HG03095 (cell line): Measurements from ENCODE around the gene IGF2.

Source experiments
- ATAC-seq: cut with Tn5 transposase; IDR thresholded peaks from one replicate; pipeline ENCODE4 v1.9.1; 2021; ENCODE audit warnings: moderate library complexity; ENCODE audit not compliant: unreplicated experiment

The IGF2 gene

DNA sequence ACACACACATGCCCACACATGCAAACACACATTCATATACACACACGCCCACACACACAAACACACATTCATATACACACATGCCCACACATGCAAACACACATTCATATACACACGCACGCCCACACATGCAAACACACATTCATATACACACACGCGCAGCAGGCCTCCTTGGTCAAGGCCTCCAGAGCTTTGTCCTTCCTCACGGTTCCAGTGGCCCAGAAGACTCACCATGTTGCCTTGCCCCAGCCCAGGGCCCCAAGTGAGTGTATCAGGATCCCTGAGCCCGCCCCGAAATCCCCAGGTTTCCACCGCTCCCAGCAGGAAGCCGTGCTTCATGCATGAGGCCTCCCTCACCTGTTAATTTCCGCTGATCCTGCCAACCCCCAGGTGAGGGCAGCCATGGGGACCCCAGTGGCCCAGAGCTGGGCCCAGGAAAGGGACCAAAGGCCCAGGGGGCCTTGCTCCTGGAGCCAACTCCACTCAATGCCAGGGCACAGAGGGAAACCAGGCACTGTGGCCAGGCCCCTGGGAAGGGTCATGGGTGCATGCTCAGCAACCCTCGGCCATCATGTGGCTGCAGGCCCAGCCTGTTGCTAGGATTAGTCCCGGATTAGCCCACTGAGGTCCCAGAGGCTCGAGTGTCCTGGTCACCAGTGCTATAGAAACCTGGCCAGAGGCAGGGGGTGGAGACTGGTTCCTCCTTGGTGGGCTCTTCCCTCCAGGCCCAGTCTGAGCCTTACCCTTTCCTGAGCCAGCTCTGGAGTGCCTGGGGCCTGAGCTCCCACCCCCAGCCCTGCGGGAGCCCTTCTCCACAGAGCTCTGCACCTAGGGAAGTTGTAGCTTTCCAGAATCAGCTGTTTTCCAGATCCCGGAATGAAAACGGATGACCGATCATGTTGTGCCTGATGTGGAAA lies 34.4 kb downstream of the IGF2 start:
- ATAC-seq, result no peak

- no peak for ATAC-seq
Measured at GRCh38 chr11:2103668-2104523, 35.3 kb downstream of the IGF2 start.

DNA sequence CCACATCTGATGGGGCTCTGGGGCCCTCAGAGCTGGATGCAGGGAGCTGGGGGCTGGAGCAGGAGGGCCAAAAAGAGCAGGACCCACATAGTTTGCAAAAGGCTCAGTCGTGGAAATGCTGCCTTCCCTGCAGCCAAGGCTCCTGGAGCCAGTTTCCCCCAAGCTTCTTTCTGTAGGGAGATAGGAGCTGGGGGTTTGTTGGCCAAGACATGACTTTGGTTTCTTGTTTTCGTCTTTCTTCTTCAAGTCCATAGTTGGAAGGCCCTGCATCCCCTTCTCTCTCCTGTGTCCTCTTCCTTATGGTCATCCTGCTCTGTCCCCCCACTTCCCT lies 36.3 kb downstream of the IGF2 start:
- no peak for ATAC-seq

DNA sequence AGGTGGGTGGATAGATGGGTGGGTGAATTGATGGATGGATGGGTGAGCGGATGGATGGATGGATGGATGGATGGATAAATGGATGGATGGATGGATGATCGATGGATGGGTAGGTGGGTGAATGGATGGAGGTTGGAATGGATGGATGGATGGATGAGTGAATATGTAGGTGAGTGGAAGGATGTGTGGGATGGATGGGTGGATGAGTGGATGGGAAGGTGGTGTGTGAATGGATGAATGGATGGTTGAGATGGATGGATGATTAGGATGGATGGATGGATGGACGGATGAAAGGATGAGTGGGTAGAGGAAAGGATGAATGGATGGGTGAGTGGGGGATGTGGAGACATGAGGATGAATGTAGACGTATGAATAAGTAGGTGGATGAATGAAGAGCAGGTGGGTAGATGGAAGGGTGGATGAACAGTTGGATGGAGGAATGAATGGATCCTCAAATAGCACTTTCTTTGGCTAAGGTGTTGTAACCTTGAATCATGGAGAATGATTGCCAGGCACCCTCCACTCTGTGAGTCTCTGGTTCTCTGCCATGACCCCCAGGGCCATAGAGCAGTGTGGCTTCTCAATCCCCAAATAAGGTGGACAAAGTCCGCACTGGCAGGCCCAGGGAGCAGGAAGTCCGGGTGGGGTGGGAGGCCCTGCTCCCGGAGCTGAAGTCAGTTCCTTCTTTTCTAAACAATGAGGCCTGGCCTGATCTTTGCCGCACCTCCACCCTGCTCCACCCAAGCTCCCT lies 36.9 kb downstream of the IGF2 start:
- no peak for ATAC-seq

GRCh38 chr11:2101171-2101675 lies 38.0 kb downstream of the IGF2 start:
- ATAC-seq, result no peak

GRCh38 chr11:2100361-2101170 lies 38.6 kb downstream of the IGF2 start:
- no peak for ATAC-seq

DNA sequence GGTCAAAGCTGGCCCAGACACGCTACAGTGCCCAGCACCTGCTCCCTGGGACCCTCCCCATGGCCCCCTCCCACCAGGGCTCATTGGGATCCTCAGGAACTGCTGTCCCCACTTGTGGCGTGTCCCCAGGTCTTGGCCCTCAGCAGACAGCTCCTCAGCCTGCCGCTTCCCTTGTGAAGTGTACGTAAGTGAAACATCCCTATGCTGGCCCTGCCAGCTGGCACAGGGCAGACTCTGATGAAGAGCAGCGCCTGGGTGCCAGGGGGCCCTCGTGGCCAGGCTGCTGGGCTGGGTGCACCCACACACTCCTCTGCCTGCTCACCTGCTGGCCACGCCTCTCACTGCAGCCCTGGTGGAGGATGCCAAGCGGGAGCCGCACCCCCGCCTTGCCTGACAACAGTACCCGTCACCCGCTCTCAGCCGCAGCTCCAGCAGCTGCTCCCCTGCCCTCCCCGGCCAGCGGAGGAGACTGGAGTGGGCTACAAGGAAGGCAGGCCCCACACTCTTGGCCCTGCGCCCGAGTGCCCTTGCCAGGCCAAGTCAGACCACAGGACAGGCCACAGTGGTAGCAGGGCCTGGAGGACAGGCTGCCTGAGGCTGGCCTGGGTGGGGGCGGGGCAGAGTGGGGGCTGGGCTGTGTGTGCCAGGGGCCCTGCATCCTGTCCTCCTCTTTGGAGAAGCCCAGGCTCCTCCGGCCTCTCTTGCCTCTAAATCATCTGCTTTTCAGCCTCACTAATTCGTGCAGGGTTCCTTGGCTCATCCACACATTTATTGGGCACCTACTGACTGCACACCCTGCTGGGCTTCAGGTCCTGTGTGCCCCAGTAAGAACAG lies 39.5 kb downstream of the IGF2 start:
- no peak for ATAC-seq

- no peak for ATAC-seq
Measured at GRCh38 chr11:2098691-2099515, 40.3 kb downstream of the IGF2 start.

- no peak for ATAC-seq
Measured at GRCh38 chr11:2097998-2098690, 41.0 kb downstream of the IGF2 start.

- no peak for ATAC-seq
Measured at GRCh38 chr11:2097356-2097997, 41.7 kb downstream of the IGF2 start.

GRCh38 chr11:2096919-2097301 lies 42.3 kb downstream of the IGF2 start:
- no peak for ATAC-seq

DNA sequence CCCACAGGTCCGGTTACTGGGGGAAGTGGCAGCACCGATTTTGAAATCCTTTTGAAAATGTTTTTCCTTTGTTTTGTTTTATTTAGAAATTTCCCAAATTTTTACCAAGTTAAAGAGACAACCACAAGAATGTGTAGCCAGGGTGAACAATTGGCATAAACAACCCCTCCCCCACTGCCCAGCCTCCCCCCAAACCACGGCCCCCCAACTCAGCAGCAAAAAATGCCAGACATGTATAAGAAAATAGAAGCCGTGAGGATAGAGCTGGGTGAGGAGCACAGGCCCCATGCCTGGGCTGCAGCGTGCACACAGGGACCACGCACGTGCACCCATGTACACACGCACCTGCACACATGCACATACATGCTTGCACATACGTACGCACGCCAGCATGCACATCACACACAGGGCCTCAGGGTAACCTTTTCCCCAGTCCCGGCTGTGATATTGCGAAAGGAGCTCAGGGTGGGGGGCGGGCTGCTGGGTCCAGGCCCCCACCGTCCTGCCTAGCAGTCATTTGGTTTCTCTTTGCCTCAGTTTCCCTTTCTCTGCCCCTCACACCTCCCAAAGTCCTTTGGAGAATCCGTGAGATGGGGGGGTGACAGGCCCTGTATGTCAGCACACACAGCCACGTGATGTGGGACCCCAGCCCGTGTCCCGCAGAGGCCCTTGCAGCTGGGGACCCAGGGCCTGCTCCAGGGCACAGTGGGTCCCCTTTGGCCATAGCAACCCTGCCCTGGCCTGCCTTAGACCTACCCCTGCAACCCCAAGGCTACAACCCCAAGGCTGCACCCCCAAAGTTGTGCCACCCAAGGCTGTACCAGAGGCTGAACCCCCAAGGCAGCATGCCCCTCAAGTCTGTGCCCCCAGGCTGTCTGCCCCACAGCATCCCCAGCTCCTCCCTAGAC lies 42.9 kb downstream of the IGF2 start:
- ATAC-seq, result no peak

- no peak for ATAC-seq
Measured at GRCh38 chr11:2095542-2095941, 43.6 kb downstream of the IGF2 start.

GRCh38 chr11:2095198-2095520 lies 44.0 kb downstream of the IGF2 start:
- ATAC-seq, result no peak

- ATAC-seq, result no peak
Measured at GRCh38 chr11:2094354-2095197, 44.6 kb downstream of the IGF2 start.
